Caco-2 (cell line): ENCODE data around the gene OBP2B. TPM values are rescaled to one million over a fixed set of nuclear protein-coding genes. Genes with fewer than 3 reads are reported as not detected.

Source experiments
- BruUV-seq: library from RNA; stranded (reverse); fragments of 400-500 nt; replicated peaks from 2 replicates; lab custom pipeline; 2021; lab: Mats Ljungman, UMichigan
- CTCF ChIA-PET: fragments of 300-600 bp; sonication (Branson Sonifier 250); formaldehyde crosslinking; loops from one replicate; lab custom pipeline; 2022; ENCODE audit warnings: antibody characterized with exemption; lab: Charles Lee
- POLR2A ChIA-PET: fragments of 300-600 bp; sonication (Branson Sonifier 250); formaldehyde crosslinking; loops from one replicate; lab custom pipeline; 2022; ENCODE audit warnings: antibody characterized with exemption; lab: Charles Lee
- DNase-seq, 2 experiments: peaks; one replicate each; pipeline versions ENCODE4 v3.0.0 to v3.0.0-alpha.2; 2020 to 2022
- H3K27me3 ChIP-seq: replicated peaks from 2 replicates; pipeline ENCODE4 v1.6.0; 2011; ENCODE audit warnings: low read length; ENCODE audit not compliant: control insufficient read depth, insufficient read depth
- H3K36me3 ChIP-seq: 2 replicates; pipeline ENCODE4 v1.5.1; 2011; ENCODE audit warnings: low read length; ENCODE audit not compliant: control insufficient read depth, insufficient read depth
- H3K4me1 ChIP-seq: fragments of 250-450 bp; sonication (Bioruptor Pico); 2 replicates; pipeline ENCODE4 v1.5.1; 2020; ENCODE audit warnings: mild to moderate bottlenecking
- H3K4me3 ChIP-seq: 2 replicates; pipeline ENCODE4 v1.5.1; 2011; ENCODE audit warnings: low read depth, mild to moderate bottlenecking, control low read depth, low read length
- H3K9me3 ChIP-seq: fragments of 250-450 bp; sonication (Bioruptor Pico); 2 replicates; pipeline ENCODE4 v1.5.1; 2020; ENCODE audit warnings: mild to moderate bottlenecking, moderate library complexity
- H3K27ac Mint-ChIP-seq: one replicate; pipeline ENCODE4 v1.8.0; 2022; ENCODE audit warnings: mixed read lengths; ENCODE audit not compliant: unreplicated experiment
- H3K27me3 Mint-ChIP-seq: one replicate; pipeline ENCODE4 v1.8.0; 2022; ENCODE audit warnings: mixed read lengths; ENCODE audit not compliant: insufficient read depth, unreplicated experiment
- H3K36me3 Mint-ChIP-seq: one replicate; pipeline ENCODE4 v1.8.0; 2022; ENCODE audit warnings: mild to moderate bottlenecking, mixed read lengths; ENCODE audit not compliant: insufficient read depth, unreplicated experiment
- H3K4me1 Mint-ChIP-seq: one replicate; pipeline ENCODE4 v1.8.0; 2022; ENCODE audit warnings: low read depth, mixed read lengths; ENCODE audit not compliant: unreplicated experiment
- H3K4me3 Mint-ChIP-seq: one replicate; pipeline ENCODE4 v1.8.0; 2022; ENCODE audit warnings: mild to moderate bottlenecking, moderate library complexity, mixed read lengths; ENCODE audit not compliant: unreplicated experiment
- H3K9me3 Mint-ChIP-seq: one replicate; pipeline ENCODE4 v1.8.0; 2022; ENCODE audit warnings: mixed read lengths; ENCODE audit not compliant: unreplicated experiment
- CTCF ChIP-seq, 2 experiments: fragments of 200-600 bp in 1 of 2; IDR thresholded peaks; 1 replicate in 1 of 2; 2 replicates in 1 of 2; pipeline versions ENCODE4 v1.5.1 to v1.8.0; 2011 to 2022; ENCODE audit warnings: antibody characterized with exemption in 1 of 2, control low read depth in 1 of 2, inconsistent platforms in 1 of 2, low read depth in 1 of 2, low read length in 1 of 2, mild to moderate bottlenecking in 1 of 2, moderate library complexity in 1 of 2; ENCODE audit not compliant: insufficient read depth in 1 of 2, severe bottlenecking in 1 of 2, unreplicated experiment in 1 of 2
- intact Hi-C: fragments of 100-400 bp; cut with micrococcal nuclease; formaldehyde crosslinking; loops from one replicate; pipeline ENCODE4 v1.10.0; 2022; ENCODE audit not compliant: unreplicated experiment
- total RNA-seq: library from RNA; stranded (reverse); gene quantifications from 2 replicates; pipeline ENCODE4 v1.2.3, GENCODE V29; 2022

OBP2B gene
- total RNA-seq, 1 experiment from 2014 or later: not detected

- ChIA-PET CTCF (interaction anchor here (0.6 to 1.2 kb wide), 3 partner anchors 32 to 306 kb away, joined by 3 to 5 read pairs (median 3); partner anchors contain the start of genes SURF1 and SURF2), POLR2A (no interaction called here)
- H3K27me3 ChIP-seq: no peaks in the 10 kb centered on the region
- TF ChIP-seq CTCF (IDR thresholded peaks at IDR 0.05; ENCODE audit: insufficient read depth in 1 of 2, low read depth in 1 of 2, low read length in 1 of 2, severe bottlenecking in 1 of 2, unreplicated experiment in 1 of 2): no peak
- Mint-ChIP-seq H3K36me3 (no peaks in the 10 kb centered on the region), H3K9me3 (no peaks in the 10 kb centered on the region), H3K27ac (no peak overlapping the region), H3K4me1 (no peaks in the 10 kb centered on the region), H3K27me3 (peaks cover 9% of the 10 kb centered on the region), H3K4me3 (no peak overlapping the region)
- no peaks in the 10 kb centered on the region for H3K9me3 ChIP-seq
- no TSS peak for BruUV-seq
- no peak for DNase-seq
- no peak overlapping the region for H3K4me3 ChIP-seq
- intact Hi-C loops: no loop called here
- no peaks in the 10 kb centered on the region for H3K36me3 ChIP-seq
- H3K4me1 ChIP-seq: peaks cover 3% of the 10 kb centered on the region; the same call in 1 of the 2 replicates
Observed at GRCh38 chr9:133180953-133181352, 28.1 kb downstream of the OBP2B start.

GRCh38 chr9:133173056-133173455 lies 36.0 kb downstream of the OBP2B start:
- Mint-ChIP-seq H3K36me3 (no peaks in the 10 kb centered on the region), H3K4me3 (no peak overlapping the region), H3K9me3 (no peaks in the 10 kb centered on the region), H3K4me1 (peaks cover 11% of the 10 kb centered on the region), H3K27me3 (peaks cover 3% of the 10 kb centered on the region), H3K27ac (no peak overlapping the region)
- no peak for TF ChIP-seq CTCF (IDR thresholded peaks at IDR 0.05; ENCODE audit: insufficient read depth in 1 of 2, low read depth in 1 of 2, low read length in 1 of 2, severe bottlenecking in 1 of 2, unreplicated experiment in 1 of 2)
- Histone ChIP-seq H3K36me3 (no peaks in the 10 kb centered on the region), H3K9me3 (no peaks in the 10 kb centered on the region), H3K4me3 (no peak overlapping the region), H3K27me3 (no peaks in the 10 kb centered on the region), H3K4me1 (peaks cover 12% of the 10 kb centered on the region)
- no TSS peak for BruUV-seq
- CTCF ChIA-PET: no interaction called here
- intact Hi-C loops: no loop called here
- POLR2A ChIA-PET: no interaction called here
- DNase-seq: no peak

- Histone ChIP-seq H3K27me3 (no peaks in the 10 kb centered on the region), H3K4me3 (no peak overlapping the region), H3K36me3 (no peaks in the 10 kb centered on the region), H3K4me1 (peaks cover 12% of the 10 kb centered on the region), H3K9me3 (no peaks in the 10 kb centered on the region)
- H3K27ac Mint-ChIP-seq: no peak overlapping the region
- no peak for TF ChIP-seq CTCF (IDR thresholded peaks at IDR 0.05; ENCODE audit: insufficient read depth in 1 of 2, low read depth in 1 of 2, low read length in 1 of 2, severe bottlenecking in 1 of 2, unreplicated experiment in 1 of 2)
- no peak overlapping the region for H3K4me3 Mint-ChIP-seq
- H3K4me1 Mint-ChIP-seq: peaks cover 12% of the 10 kb centered on the region
- intact Hi-C loops: no loop called here
- no peak for DNase-seq
- H3K9me3 Mint-ChIP-seq: no peaks in the 10 kb centered on the region
- no TSS peak for BruUV-seq
- no peaks in the 10 kb centered on the region for H3K36me3 Mint-ChIP-seq
- ChIA-PET POLR2A (interaction anchor here (1.0 kb wide), 1 partner anchor 22 kb away, joined by 4 read pairs; no protein-coding TSS in a partner anchor), CTCF (no interaction called here)
- peaks cover 3% of the 10 kb centered on the region for H3K27me3 Mint-ChIP-seq
Observed at GRCh38 chr9:133171161-133171961, 37.7 kb downstream of the OBP2B start.
